ENCODE measurements around the gene CFAP61. TPM values are rescaled to one million over a fixed set of nuclear protein-coding genes. Genes with fewer than 3 reads are reported as not detected.

CFAP61 gene
- total RNA-seq, 1 donor = not detected

GRCh38 chr20:20321917-20322316, 269.6 kb downstream of the CFAP61 start:
- Histone ChIP-seq H3K27ac (ENCODE audit: low read depth, low read length) (no peak overlapping the region), H3K79me2 (ENCODE audit: insufficient read depth, low read length) (no peaks in the 10 kb centered on the region), H3K9me3 (ENCODE audit: low read depth, low read length) (no peaks in the 10 kb centered on the region), H3K27me3 (ENCODE audit: insufficient read depth, low read length) (no peaks in the 10 kb centered on the region), H3K4me3 (ENCODE audit: insufficient read depth, low read length) (no peak overlapping the region), H3K4me2 (ENCODE audit: insufficient read depth, low read length) (no peak overlapping the region), H2AFZ (ENCODE audit: low read length) (no peak overlapping the region), H3K4me1 (ENCODE audit: insufficient read depth, low read length) (no peaks in the 10 kb centered on the region), H4K20me1 (ENCODE audit: insufficient read depth, low read length) (no peaks in the 10 kb centered on the region), H3K36me3 (ENCODE audit: insufficient read depth, low read length) (no peaks in the 10 kb centered on the region)
- no peak for TF ChIP-seq CTCF (IDR thresholded peaks at IDR 0.05; ENCODE audit: extremely low read depth, low read depth, low read length)
- DNase-seq (ENCODE audit: insufficient read length, low spot score, missing footprints) = no peak

- Histone ChIP-seq H3K36me3 (ENCODE audit: insufficient read depth, low read length) (no peaks in the 10 kb centered on the region), H3K9me3 (ENCODE audit: low read depth, low read length) (no peaks in the 10 kb centered on the region), H3K4me1 (ENCODE audit: insufficient read depth, low read length) (no peaks in the 10 kb centered on the region), H3K27me3 (ENCODE audit: insufficient read depth, low read length) (no peaks in the 10 kb centered on the region), H3K4me3 (ENCODE audit: insufficient read depth, low read length) (no peak overlapping the region), H2AFZ (ENCODE audit: low read length) (no peak overlapping the region), H4K20me1 (ENCODE audit: insufficient read depth, low read length) (no peaks in the 10 kb centered on the region), H3K4me2 (ENCODE audit: insufficient read depth, low read length) (no peak overlapping the region), H3K27ac (ENCODE audit: low read depth, low read length) (no peak overlapping the region), H3K79me2 (ENCODE audit: insufficient read depth, low read length) (no peaks in the 10 kb centered on the region)
- no peak for TF ChIP-seq CTCF (IDR thresholded peaks at IDR 0.05; ENCODE audit: extremely low read depth, low read depth, low read length)
- no peak for DNase-seq (ENCODE audit: insufficient read length, low spot score, missing footprints)
Observed at GRCh38 chr20:20322912-20323311, 270.6 kb downstream of the CFAP61 start.

- no peak overlapping the region for H3K4me3 ChIP-seq (ENCODE audit: insufficient read depth, low read length)
- H3K4me1 ChIP-seq (ENCODE audit: insufficient read depth, low read length) = no peaks in the 10 kb centered on the region
- H3K27ac ChIP-seq (ENCODE audit: low read depth, low read length) = no peak overlapping the region
- no peaks in the 10 kb centered on the region for H3K27me3 ChIP-seq (ENCODE audit: insufficient read depth, low read length)
- no peak overlapping the region for H2AFZ ChIP-seq (ENCODE audit: low read length)
- H3K9me3 ChIP-seq (ENCODE audit: low read depth, low read length) = no peaks in the 10 kb centered on the region
- TF ChIP-seq CTCF (IDR thresholded peaks at IDR 0.05; ENCODE audit: extremely low read depth, low read depth, low read length) = no peak
- H3K36me3 ChIP-seq (ENCODE audit: insufficient read depth, low read length) = no peaks in the 10 kb centered on the region
- no peak overlapping the region for H3K4me2 ChIP-seq (ENCODE audit: insufficient read depth, low read length)
- H4K20me1 ChIP-seq (ENCODE audit: insufficient read depth, low read length) = no peaks in the 10 kb centered on the region
- DNase-seq (ENCODE audit: insufficient read length, low spot score, missing footprints) = no peak
- no peaks in the 10 kb centered on the region for H3K79me2 ChIP-seq (ENCODE audit: insufficient read depth, low read length)
Observed at GRCh38 chr20:20327746-20328145, 275.4 kb downstream of the CFAP61 start.

DNA sequence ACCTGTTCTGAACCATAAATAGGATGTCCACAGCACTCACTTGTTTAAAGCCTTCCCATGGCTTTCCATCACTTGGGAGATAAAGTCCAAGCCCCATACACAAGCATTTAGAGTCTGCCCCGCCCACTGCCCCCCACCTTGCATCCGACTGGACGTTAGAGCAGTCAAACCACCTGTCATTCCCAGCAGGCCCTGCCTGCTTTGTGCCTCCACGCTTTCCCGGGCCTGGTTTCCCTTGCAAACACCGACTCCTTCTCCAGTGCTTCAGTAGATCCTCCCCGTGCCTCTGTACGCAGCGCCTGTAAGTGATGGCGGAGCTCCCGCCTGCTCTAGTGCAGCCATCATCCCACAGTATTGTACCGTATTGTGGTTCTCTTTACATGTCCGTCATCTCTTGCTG, 277.2 kb downstream of the CFAP61 start:
- H3K4me2 ChIP-seq (ENCODE audit: insufficient read depth, low read length) = no peak overlapping the region
- H3K36me3 ChIP-seq (ENCODE audit: insufficient read depth, low read length) = no peaks in the 10 kb centered on the region
- no peaks in the 10 kb centered on the region for H3K27me3 ChIP-seq (ENCODE audit: insufficient read depth, low read length)
- no peak overlapping the region for H3K27ac ChIP-seq (ENCODE audit: low read depth, low read length)
- H2AFZ ChIP-seq (ENCODE audit: low read length) = no peak overlapping the region
- no peak for DNase-seq (ENCODE audit: insufficient read length, low spot score, missing footprints)
- no peaks in the 10 kb centered on the region for H3K9me3 ChIP-seq (ENCODE audit: low read depth, low read length)
- no peak for TF ChIP-seq CTCF (IDR thresholded peaks at IDR 0.05; ENCODE audit: extremely low read depth, low read depth, low read length)
- H4K20me1 ChIP-seq (ENCODE audit: insufficient read depth, low read length) = no peaks in the 10 kb centered on the region
- no peaks in the 10 kb centered on the region for H3K4me1 ChIP-seq (ENCODE audit: insufficient read depth, low read length)
- no peaks in the 10 kb centered on the region for H3K79me2 ChIP-seq (ENCODE audit: insufficient read depth, low read length)
- no peak overlapping the region for H3K4me3 ChIP-seq (ENCODE audit: insufficient read depth, low read length)

Measured in osteoblast (primary cell).